Measurements from ENCODE around the gene GATAD1.

The GATAD1 gene

DNA sequence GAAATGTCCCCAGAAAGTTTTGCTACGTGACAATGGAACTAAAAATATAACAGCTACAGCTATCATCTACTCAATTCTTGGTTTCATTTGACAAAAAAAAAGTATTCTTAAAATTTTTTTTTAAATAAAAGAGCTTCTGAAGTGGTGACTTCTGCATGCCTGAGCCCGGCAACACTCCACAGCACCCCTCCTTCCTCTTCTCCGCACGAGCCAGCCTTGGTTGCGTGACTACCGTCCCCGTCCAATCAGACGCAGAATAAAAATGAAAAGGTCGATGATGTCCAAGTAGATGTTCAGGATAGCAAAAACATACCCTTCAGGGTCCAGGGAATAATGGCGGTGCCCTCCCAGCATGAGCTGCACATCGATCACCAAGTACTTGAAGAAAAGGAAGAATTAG is 34.5 kb upstream of the GATAD1 start:
- no peak for DNase-seq (ENCODE audit: low spot score)

DNA sequence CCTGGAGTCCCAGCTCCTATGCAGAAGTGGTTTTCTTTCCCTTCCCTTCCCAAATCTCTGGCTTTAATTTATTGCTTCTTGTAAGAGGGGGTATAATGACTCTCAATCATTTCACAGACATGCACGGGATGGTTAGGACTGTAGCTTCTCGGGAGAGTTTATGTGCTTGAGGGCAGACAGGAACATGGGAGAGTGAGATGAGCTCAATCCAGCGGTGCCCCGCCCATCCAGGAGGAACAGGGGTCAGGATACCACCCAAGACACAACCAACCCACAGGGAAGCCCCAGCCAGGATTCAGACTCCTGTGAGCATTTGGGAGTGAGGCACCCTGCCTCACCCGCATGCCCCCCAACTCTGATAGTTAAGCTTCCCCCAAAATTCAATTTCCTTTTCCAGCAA is 33.7 kb upstream of the GATAD1 start:
- DNase-seq (ENCODE audit: low spot score): no peak
- no peak for TF ChIP-seq CTCF (IDR thresholded peaks at IDR 0.05; ENCODE audit: extremely low read depth, missing control alignments)

More for the DNA sequence above, 34.5 kb upstream of the GATAD1 start:
- no peak for TF ChIP-seq CTCF (IDR thresholded peaks at IDR 0.05; ENCODE audit: extremely low read depth, missing control alignments)

GRCh38 chr7:92415225-92415624 is 32.1 kb upstream of the GATAD1 start:
- no peak for TF ChIP-seq CTCF (IDR thresholded peaks at IDR 0.05; ENCODE audit: extremely low read depth, missing control alignments)
- DNase-seq (ENCODE audit: low spot score): no peak

DNA sequence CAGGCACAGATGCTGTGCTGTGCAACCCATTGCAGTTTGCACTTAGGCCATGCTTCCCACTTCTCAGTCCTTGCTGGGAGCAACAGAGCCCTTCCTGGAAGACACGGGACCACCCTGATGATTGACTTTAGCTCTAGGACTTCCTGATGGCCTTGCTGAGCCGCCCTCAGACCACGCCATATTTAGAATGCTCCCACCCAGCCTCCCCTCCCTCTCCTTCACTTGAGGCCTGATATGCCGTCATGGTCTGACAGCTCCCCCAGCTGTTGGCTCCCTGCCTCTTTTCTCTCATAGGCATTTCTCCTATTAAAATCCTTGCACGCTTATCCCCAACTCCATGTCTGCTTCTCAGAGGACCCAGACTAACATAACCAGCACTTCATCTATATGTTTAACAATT is 29.4 kb upstream of the GATAD1 start:
- DNase-seq (ENCODE audit: low spot score): no peak
- TF ChIP-seq CTCF (IDR thresholded peaks at IDR 0.05; ENCODE audit: extremely low read depth, missing control alignments): no peak

DNA sequence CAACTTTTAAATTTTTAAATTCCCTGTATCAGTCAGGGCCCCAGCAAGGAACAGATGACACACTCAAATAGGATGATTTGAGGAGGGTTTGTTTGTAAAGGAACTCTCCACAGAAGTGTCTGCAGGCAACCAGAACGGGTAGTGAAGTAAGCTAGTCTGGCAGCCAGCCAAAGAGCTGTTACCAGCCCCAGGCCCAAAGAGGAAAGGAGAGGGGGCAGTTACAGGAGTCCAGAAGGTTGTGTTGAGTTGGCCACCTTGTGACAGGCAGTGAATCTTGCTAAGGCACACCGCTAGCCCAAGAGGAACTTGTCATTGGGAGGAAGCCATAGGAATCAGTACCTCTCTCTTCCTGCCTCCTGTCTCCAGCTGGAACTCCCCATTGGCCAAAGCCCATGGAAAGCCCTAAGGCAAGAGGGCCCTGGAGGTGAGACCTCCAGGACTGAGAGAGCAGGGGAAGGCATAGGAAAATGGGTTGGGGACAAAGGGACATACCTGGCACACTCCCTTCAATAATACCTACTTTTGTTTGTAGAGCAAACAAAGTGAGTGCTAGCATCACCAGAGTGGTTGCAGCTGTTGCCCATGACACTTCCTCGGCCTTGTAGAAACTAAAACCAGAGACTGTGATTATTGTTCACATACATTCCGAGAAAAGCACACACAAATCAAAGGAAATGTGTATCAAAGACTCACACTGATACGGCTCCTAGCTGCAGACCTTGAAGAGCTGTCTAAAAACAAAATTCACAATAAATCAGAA is 25.4 kb upstream of the GATAD1 start:
- DNase-seq (ENCODE audit: low spot score): no peak
- no peak for TF ChIP-seq CTCF (IDR thresholded peaks at IDR 0.05; ENCODE audit: extremely low read depth, missing control alignments)

- no peak for DNase-seq (ENCODE audit: low spot score)
- TF ChIP-seq CTCF (IDR thresholded peaks at IDR 0.05; ENCODE audit: extremely low read depth, missing control alignments): no peak
Measured at GRCh38 chr7:92422926-92423325, 24.4 kb upstream of the GATAD1 start.

GRCh38 chr7:92423710-92424131 is 23.6 kb upstream of the GATAD1 start:
- DNase-seq (ENCODE audit: low spot score): no peak
- no peak for TF ChIP-seq CTCF (IDR thresholded peaks at IDR 0.05; ENCODE audit: extremely low read depth, missing control alignments)
